Ramos (cell line): ENCODE measurements around the gene CAND2.

Experiments
- in situ Hi-C: fragments of 300-500 bp; cut with MboI; formaldehyde crosslinking; loops from one replicate; pipeline ENCODE4 v1.14.3; 2022; ENCODE audit warnings: low sequenced_read_pairs; ENCODE audit not compliant: unreplicated experiment

The CAND2 gene

GRCh38 chr3:12796171-12797123, at the start of gene CAND2:
Gene CAND2 (plus strand): TSS chr3:12796680. CDS start chr3:12796721, 41 bp downstream.
- in situ Hi-C loops: no loop called here

- in situ Hi-C loops: no loop called here
Measured at GRCh38 chr3:12748477-12748876, 48.0 kb upstream of the CAND2 start.

GRCh38 chr3:12750223-12750622, 46.3 kb upstream of the CAND2 start:
- in situ Hi-C loops: no loop called here

GRCh38 chr3:12750658-12751071, 45.8 kb upstream of the CAND2 start:
- in situ Hi-C loops: no loop called here

GRCh38 chr3:12751571-12751970, 44.9 kb upstream of the CAND2 start:
- in situ Hi-C loops: no loop called here

GRCh38 chr3:12752102-12752501, 44.4 kb upstream of the CAND2 start:
- in situ Hi-C loops: no loop called here

- in situ Hi-C loops: no loop called here
Measured at GRCh38 chr3:12752809-12753208, 43.7 kb upstream of the CAND2 start.

GRCh38 chr3:12753275-12754028, 43.0 kb upstream of the CAND2 start:
- in situ Hi-C loops: no loop called here

GRCh38 chr3:12754313-12754712, 42.2 kb upstream of the CAND2 start:
- in situ Hi-C loops: no loop called here

- in situ Hi-C loops: no loop called here
Measured at GRCh38 chr3:12755754-12756153, 40.7 kb upstream of the CAND2 start.

GRCh38 chr3:12756175-12756574, 40.3 kb upstream of the CAND2 start:
- in situ Hi-C loops: no loop called here

GRCh38 chr3:12756635-12757034, 39.8 kb upstream of the CAND2 start:
- in situ Hi-C loops: no loop called here

- in situ Hi-C loops: no loop called here
Measured at GRCh38 chr3:12758025-12758781, 38.3 kb upstream of the CAND2 start.

- in situ Hi-C loops: no loop called here
Measured at GRCh38 chr3:12759097-12759679, 37.3 kb upstream of the CAND2 start, which contains the start of gene TMEM40. Gene TMEM40 (minus strand): TSS chr3:12759259. CDS start chr3:12749832, 9,427 bp downstream.

GRCh38 chr3:12759693-12760565, 36.6 kb upstream of the CAND2 start:
- in situ Hi-C loops: no loop called here

- in situ Hi-C loops: no loop called here
Measured at GRCh38 chr3:12764171-12764776, 32.2 kb upstream of the CAND2 start.

GRCh38 chr3:12766541-12766940, 29.9 kb upstream of the CAND2 start:
- in situ Hi-C loops: no loop called here

- in situ Hi-C loops: no loop called here
Measured at GRCh38 chr3:12768579-12769527, 27.6 kb upstream of the CAND2 start.
